HG03342 (cell line): ENCODE measurements around the gene SEMA3D.
A peak's percentile ranks its signal among the peaks of the same experiment; 100 is the strongest.

Source experiments
- ATAC-seq: cut with Tn5 transposase; IDR thresholded peaks from one replicate; pipeline ENCODE4 v1.9.1; 2021; ENCODE audit warnings: mild to moderate bottlenecking, moderate library complexity; ENCODE audit not compliant: unreplicated experiment

Gene SEMA3D

GRCh38 chr7:85081392-85081791, 105.5 kb downstream of the SEMA3D start:
- ATAC-seq, result no peak

GRCh38 chr7:85079434-85079833, 107.4 kb downstream of the SEMA3D start:
- no peak for ATAC-seq

GRCh38 chr7:85078181-85078580, 108.7 kb downstream of the SEMA3D start:
- no peak for ATAC-seq

- ATAC-seq, result no peak
These were observed 111.0 kb downstream of the SEMA3D start for GRCh38 chr7:85075864-85076263.

- ATAC-seq, result no peak
These were observed 111.9 kb downstream of the SEMA3D start for GRCh38 chr7:85074992-85075391.

GRCh38 chr7:85074016-85074415, 112.8 kb downstream of the SEMA3D start:
- no peak for ATAC-seq

GRCh38 chr7:85070967-85071628, 115.8 kb downstream of the SEMA3D start:
- ATAC-seq, result no peak

- no peak for ATAC-seq
These were observed 118.1 kb downstream of the SEMA3D start for GRCh38 chr7:85068799-85069198.

GRCh38 chr7:85067371-85067770, 119.5 kb downstream of the SEMA3D start:
- no peak for ATAC-seq

GRCh38 chr7:85065888-85066485, 120.9 kb downstream of the SEMA3D start:
- ATAC-seq, result no peak

GRCh38 chr7:85065306-85065705, 121.5 kb downstream of the SEMA3D start:
- ATAC-seq, result no peak

GRCh38 chr7:85062651-85063050, 124.2 kb downstream of the SEMA3D start:
- no peak for ATAC-seq

GRCh38 chr7:85061456-85061855, 125.4 kb downstream of the SEMA3D start:
- no peak for ATAC-seq

GRCh38 chr7:85060696-85061095, 126.2 kb downstream of the SEMA3D start:
- no peak for ATAC-seq

GRCh38 chr7:85055906-85056305, 130.9 kb downstream of the SEMA3D start:
- ATAC-seq, result no peak

GRCh38 chr7:85055196-85055595, 131.7 kb downstream of the SEMA3D start:
- ATAC-seq, result no peak

- ATAC-seq, result no peak
These were observed 132.6 kb downstream of the SEMA3D start for GRCh38 chr7:85054306-85054705.

- no peak for ATAC-seq
These were observed 134.0 kb downstream of the SEMA3D start for GRCh38 chr7:85052894-85053293.

GRCh38 chr7:85052056-85052737, 134.7 kb downstream of the SEMA3D start:
- no peak for ATAC-seq

GRCh38 chr7:85046534-85046933, 140.3 kb downstream of the SEMA3D start:
- ATAC-seq, result no peak

GRCh38 chr7:85041605-85042216, 145.1 kb downstream of the SEMA3D start:
- ATAC-seq, result peak; percentile 57
